ENCODE measurements around the gene FMO1.

DNA sequence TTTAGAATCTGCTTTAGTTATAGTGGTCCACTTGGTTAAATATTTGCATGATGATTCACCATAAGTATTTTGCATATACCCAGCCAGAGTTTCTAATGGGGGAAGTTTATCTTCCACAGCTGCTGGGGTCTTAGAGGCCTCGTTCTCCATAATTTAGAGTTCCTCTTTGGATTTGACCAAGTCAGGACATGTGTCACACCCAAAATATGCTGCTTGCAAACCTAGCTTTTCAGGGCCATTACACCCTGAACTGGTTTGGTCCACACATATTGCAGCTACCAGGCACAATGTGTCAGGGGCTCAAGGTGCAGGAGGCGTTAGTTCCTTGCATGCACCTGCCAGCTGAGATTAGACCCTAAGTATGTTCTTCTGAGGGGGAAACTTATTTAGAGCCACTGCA lies 48.6 kb downstream of the FMO1 start:
- TF ChIP-seq CSDC2 (CRISPR knock-in tag; IDR thresholded peaks at IDR 0.05) (no peak), ISL1 (CRISPR knock-in tag; IDR thresholded peaks at IDR 0.05) (no peak), BACH2 (CRISPR knock-in tag; IDR thresholded peaks at IDR 0.05; ENCODE audit: borderline replicate concordance) (no peak), ZFP3 (CRISPR knock-in tag; IDR thresholded peaks at IDR 0.05) (no peak), PPARA (CRISPR knock-in tag; IDR thresholded peaks at IDR 0.05; ENCODE audit: borderline replicate concordance) (no peak), ZNF565 (CRISPR knock-in tag; conservative IDR thresholded peaks at IDR 0.05; ENCODE audit: low read depth) (no peak), ZC3H10 (CRISPR knock-in tag; IDR thresholded peaks at IDR 0.05) (no peak), GLIS3 (CRISPR knock-in tag; IDR thresholded peaks at IDR 0.05) (no peak), ARNTL (CRISPR knock-in tag; IDR thresholded peaks at IDR 0.05; ENCODE audit: borderline replicate concordance, low read depth) (no peak), SNAI2 (CRISPR knock-in tag; IDR thresholded peaks at IDR 0.05) (no peak), TCF4 (CRISPR knock-in tag; IDR thresholded peaks at IDR 0.05; ENCODE audit: borderline replicate concordance) (no peak)
- TF ChIP-seq, protein P1, sequence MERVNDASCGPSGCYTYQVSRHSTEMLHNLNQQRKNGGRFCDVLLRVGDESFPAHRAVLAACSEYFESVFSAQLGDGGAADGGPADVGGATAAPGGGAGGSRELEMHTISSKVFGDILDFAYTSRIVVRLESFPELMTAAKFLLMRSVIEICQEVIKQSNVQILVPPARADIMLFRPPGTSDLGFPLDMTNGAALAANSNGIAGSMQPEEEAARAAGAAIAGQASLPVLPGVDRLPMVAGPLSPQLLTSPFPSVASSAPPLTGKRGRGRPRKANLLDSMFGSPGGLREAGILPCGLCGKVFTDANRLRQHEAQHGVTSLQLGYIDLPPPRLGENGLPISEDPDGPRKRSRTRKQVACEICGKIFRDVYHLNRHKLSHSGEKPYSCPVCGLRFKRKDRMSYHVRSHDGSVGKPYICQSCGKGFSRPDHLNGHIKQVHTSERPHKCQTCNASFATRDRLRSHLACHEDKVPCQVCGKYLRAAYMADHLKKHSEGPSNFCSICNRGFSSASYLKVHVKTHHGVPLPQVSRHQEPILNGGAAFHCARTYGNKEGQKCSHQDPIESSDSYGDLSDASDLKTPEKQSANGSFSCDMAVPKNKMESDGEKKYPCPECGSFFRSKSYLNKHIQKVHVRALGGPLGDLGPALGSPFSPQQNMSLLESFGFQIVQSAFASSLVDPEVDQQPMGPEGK (CRISPR knock-in tag; IDR thresholded peaks at IDR 0.05; ENCODE audit: borderline replicate concordance): no peak
- TF ChIP-seq, protein P2, sequence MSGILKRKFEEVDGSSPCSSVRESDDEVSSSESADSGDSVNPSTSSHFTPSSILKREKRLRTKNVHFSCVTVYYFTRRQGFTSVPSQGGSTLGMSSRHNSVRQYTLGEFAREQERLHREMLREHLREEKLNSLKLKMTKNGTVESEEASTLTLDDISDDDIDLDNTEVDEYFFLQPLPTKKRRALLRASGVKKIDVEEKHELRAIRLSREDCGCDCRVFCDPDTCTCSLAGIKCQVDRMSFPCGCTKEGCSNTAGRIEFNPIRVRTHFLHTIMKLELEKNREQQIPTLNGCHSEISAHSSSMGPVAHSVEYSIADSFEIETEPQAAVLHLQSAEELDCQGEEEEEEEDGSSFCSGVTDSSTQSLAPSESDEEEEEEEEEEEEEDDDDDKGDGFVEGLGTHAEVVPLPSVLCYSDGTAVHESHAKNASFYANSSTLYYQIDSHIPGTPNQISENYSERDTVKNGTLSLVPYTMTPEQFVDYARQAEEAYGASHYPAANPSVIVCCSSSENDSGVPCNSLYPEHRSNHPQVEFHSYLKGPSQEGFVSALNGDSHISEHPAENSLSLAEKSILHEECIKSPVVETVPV (CRISPR knock-in tag; IDR thresholded peaks at IDR 0.05): no peak
